ENCODE measurements around the gene SETD6. TPM values are rescaled to one million over a fixed set of nuclear protein-coding genes. Genes with fewer than 3 reads are reported as not detected.

Gene SETD6
- total and polyA plus RNA-seq, 12 donors = 8.9 to 18.9 (median 12.2) TPM

DNA sequence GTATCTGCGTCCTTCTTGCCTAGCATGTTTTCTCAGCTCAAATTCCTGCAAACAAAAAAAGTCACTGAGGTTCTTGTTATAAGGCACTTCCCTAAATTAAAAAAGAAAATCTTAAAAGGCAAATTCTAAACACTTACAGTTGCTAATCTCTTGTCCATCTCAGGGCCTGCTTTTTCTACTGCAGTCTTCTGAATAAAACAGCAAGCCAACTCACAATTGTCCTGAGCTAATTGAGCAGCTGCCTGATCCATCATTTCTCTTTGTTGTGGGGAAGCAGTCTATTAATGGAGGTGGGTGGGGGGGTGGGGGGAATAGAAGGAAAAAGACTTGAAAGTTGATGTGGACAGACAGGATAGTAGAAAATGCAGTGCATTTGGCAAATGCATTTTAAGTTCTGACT is 27.0 kb downstream of the SETD6 start:
- no peak for DNase-seq
- peaks cover 0 to 13% (median 3%) of the 10 kb centered on the region in 9 donors for H3K4me1 ChIP-seq
- ATAC-seq = no peak
- no peaks in the 10 kb centered on the region for H3K9me3 ChIP-seq
- H3K36me3 ChIP-seq = peaks cover 0 to 100% (median 88%) of the 10 kb centered on the region in 9 donors
- no peak overlapping the region for H3K4me3 ChIP-seq
- no peaks in the 10 kb centered on the region for H3K27me3 ChIP-seq
- intact Hi-C loops (cut with DNase I) = loop anchor here in 1 of 10 donors (5.0 kb wide), 1 partner anchor 35 kb away; no protein-coding TSS in a partner anchor
- WGBS, 2 donors = 71 to 80% methylated on average over 1 of the region's 1 CpG
- H3K27ac ChIP-seq = no peak overlapping the region
- TF ChIP-seq, protein P1, sequence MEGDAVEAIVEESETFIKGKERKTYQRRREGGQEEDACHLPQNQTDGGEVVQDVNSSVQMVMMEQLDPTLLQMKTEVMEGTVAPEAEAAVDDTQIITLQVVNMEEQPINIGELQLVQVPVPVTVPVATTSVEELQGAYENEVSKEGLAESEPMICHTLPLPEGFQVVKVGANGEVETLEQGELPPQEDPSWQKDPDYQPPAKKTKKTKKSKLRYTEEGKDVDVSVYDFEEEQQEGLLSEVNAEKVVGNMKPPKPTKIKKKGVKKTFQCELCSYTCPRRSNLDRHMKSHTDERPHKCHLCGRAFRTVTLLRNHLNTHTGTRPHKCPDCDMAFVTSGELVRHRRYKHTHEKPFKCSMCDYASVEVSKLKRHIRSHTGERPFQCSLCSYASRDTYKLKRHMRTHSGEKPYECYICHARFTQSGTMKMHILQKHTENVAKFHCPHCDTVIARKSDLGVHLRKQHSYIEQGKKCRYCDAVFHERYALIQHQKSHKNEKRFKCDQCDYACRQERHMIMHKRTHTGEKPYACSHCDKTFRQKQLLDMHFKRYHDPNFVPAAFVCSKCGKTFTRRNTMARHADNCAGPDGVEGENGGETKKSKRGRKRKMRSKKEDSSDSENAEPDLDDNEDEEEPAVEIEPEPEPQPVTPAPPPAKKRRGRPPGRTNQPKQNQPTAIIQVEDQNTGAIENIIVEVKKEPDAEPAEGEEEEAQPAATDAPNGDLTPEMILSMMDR (IDR thresholded peaks at IDR 0.05) = no peak

DNA sequence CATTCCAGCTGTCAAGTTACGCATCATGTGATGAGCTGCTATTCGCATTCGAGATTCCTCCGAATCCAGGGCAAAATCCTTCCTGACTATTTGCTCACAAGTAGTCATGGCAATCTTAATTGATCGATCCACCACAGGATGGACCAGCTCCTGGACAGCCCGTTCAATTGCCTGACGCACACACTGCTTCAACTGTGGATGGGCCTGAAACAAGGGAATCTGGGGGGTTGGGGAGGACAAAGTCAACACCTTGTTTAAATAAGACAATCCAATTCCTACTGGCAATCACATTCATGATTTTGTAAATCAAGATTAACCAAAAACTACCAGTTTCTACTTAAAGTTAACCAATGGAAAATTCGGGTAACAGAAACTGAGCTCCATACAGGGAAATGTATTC is 28.4 kb downstream of the SETD6 start:
- WGBS, 2 donors = 78 to 88% methylated on average over 8 of the region's 8 CpGs
- no peak for ATAC-seq
- no peak for DNase-seq
- Histone ChIP-seq H3K27ac (no peak overlapping the region), H3K36me3 (peaks cover 0 to 100% (median 77%) of the 10 kb centered on the region in 9 donors), H3K9me3 (no peaks in the 10 kb centered on the region), H3K4me3 (no peak overlapping the region), H3K27me3 (no peaks in the 10 kb centered on the region), H3K4me1 (peaks cover 0 to 18% (median 5%) of the 10 kb centered on the region in 9 donors)
- TF ChIP-seq, protein P1 (IDR thresholded peaks at IDR 0.05) = no peak
- intact Hi-C loops (cut with DNase I) = loop anchor here in 1 of 10 donors (5.0 kb wide), 1 partner anchor 34 kb away; no protein-coding TSS in a partner anchor

DNA sequence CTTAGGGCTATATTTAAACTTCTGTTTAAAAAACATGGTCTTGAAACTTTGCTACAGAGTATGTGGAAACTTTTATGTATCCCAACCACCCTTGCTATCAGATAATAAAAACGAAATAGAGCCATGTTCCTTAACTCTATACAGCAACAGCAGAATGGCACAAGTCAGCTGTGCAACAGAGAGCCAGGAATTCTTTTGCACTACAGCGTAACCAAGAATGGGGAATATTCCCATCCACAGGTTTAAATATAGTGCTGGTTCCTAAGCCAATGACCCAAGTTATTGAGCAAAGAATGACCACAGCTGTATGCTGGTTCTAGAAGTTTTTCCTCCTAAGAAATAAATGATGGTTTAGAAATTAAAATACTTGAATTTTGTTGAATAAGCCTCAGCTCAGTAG is 33.1 kb downstream of the SETD6 start:
- DNase-seq (no peak), ATAC-seq (peak in 7 of 8 donors; percentile 16 to 68 (median 60))
- 42 to 51% methylated on average over 2 of the region's 2 CpGs for WGBS, 2 donors
- Histone ChIP-seq H3K4me1 (peaks cover 0 to 50% (median 14%) of the 10 kb centered on the region in 9 donors), H3K27me3 (no peaks in the 10 kb centered on the region), H3K36me3 (peaks cover 0 to 100% (median 76%) of the 10 kb centered on the region in 9 donors), H3K27ac (peak overlapping the region in 8 of 10 donors; percentile 4 to 72 (median 56)), H3K9me3 (no peaks in the 10 kb centered on the region), H3K4me3 (no peak overlapping the region)
- TF ChIP-seq, protein P1 (IDR thresholded peaks at IDR 0.05) = no peak
- intact Hi-C loops (cut with DNase I) = no loop called here

DNA sequence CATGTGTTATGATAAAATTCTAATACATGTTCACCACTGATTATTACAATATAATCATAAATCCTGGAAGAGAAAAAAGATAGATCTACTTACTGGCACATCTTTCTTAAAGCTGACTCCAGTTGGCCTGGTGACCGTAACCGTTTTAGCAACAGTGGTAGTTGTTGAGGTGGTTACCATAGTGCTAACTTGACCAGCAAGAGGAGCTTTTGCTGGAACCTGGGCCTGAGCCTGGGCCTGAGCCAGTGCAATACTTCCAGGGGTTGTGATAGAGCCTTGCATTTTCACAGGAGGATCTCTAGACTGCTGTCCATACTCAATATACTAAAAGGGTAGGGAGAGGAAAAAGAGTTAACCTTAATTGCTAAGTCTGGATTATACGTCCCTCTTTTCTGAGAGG is 36.2 kb downstream of the SETD6 start:
- no peaks in the 10 kb centered on the region for H3K27me3 ChIP-seq
- TF ChIP-seq, protein P1 (IDR thresholded peaks at IDR 0.05) = no peak
- WGBS, 2 donors = 50 to 57% methylated on average over 3 of the region's 3 CpGs
- peaks cover 0 to 100% (median 56%) of the 10 kb centered on the region in 9 donors for H3K36me3 ChIP-seq
- ATAC-seq (peak; percentile 79 to 98 (median 90)), DNase-seq (peak; percentile 41 to 67)
- no peaks in the 10 kb centered on the region for H3K9me3 ChIP-seq
- H3K4me3 ChIP-seq = no peak overlapping the region
- intact Hi-C loops (cut with DNase I) = no loop called here
- H3K27ac ChIP-seq = peak overlapping the region in 3 of 10 donors; percentile 11 to 17 (median 13)
- H3K4me1 ChIP-seq = peaks cover 0 to 50% (median 14%) of the 10 kb centered on the region in 9 donors

Data from heart right ventricle (tissue), 16 donors.